Right hindlimb (tissue), 1 donor: ENCODE results near the gene PRR22.

Experiments
- DNase-seq: peaks from one replicate; pipeline ENCODE4 v3.0.0-alpha.2; 2018

The PRR22 gene

GRCh38 chr19:5784581-5785147 lies at the start of gene PRR22:
Gene PRR22, minus strand, starts transcription at chr19:5784746. Its CDS starts 86 bp downstream, at chr19:5784660.
- DNase-seq = no peak

GRCh38 chr19:5832527-5833216 lies 48.1 kb upstream of the PRR22 start:
- no peak for DNase-seq

GRCh38 chr19:5832061-5832460 lies 47.5 kb upstream of the PRR22 start:
- no peak for DNase-seq

GRCh38 chr19:5831159-5831558 lies 46.6 kb upstream of the PRR22 start:
- DNase-seq = no peak

- DNase-seq = no peak
Observed at GRCh38 chr19:5829567-5830310, 45.2 kb upstream of the PRR22 start.

- DNase-seq = peak; percentile 64
Observed at GRCh38 chr19:5828661-5829566, 44.4 kb upstream of the PRR22 start.

- peak; percentile 97 for DNase-seq
Observed at GRCh38 chr19:5827891-5828660, 43.5 kb upstream of the PRR22 start.

- peak; percentile 40 for DNase-seq
Observed at GRCh38 chr19:5827342-5827890, 42.9 kb upstream of the PRR22 start.

- peak; percentile 57 for DNase-seq
Observed at GRCh38 chr19:5826531-5827341, 42.2 kb upstream of the PRR22 start.

GRCh38 chr19:5825178-5825577 lies 40.6 kb upstream of the PRR22 start:
- DNase-seq = no peak

GRCh38 chr19:5824751-5825150 lies 40.2 kb upstream of the PRR22 start:
- DNase-seq = no peak

- DNase-seq = no peak
Observed at GRCh38 chr19:5823579-5824281, 39.2 kb upstream of the PRR22 start.

- no peak for DNase-seq
Observed at GRCh38 chr19:5822181-5822844, 37.8 kb upstream of the PRR22 start.

- no peak for DNase-seq
Observed at GRCh38 chr19:5821521-5822180, 37.1 kb upstream of the PRR22 start.

GRCh38 chr19:5820785-5821184 lies 36.2 kb upstream of the PRR22 start:
- no peak for DNase-seq

- DNase-seq = peak; percentile 14
Observed at GRCh38 chr19:5818594-5818993, 34.0 kb upstream of the PRR22 start.

GRCh38 chr19:5817218-5817617 lies 32.7 kb upstream of the PRR22 start:
- no peak for DNase-seq

GRCh38 chr19:5814852-5815246 lies 30.3 kb upstream of the PRR22 start:
- no peak for DNase-seq
